Hepatocyte (in vitro differentiated cells): Measurements from ENCODE around the gene CCNQ. TPM values are rescaled to one million over a fixed set of nuclear protein-coding genes. Genes with fewer than 3 reads are reported as not detected.

Source experiments
- DNase-seq: peaks from one replicate; pipeline ENCODE4 v3.0.0-alpha.2; 2016; ENCODE audit warnings: low spot score
- H2AFZ ChIP-seq: fragments of 200-600 bp; sonication (generic); 2 replicates; pipeline ENCODE4 v1.6.0; 2016; ENCODE audit warnings: antibody characterized with exemption, mild to moderate bottlenecking
- H3K27ac ChIP-seq: fragments of 200-600 bp; sonication (generic); 2 replicates; pipeline ENCODE4 v1.5.1; 2016; ENCODE audit warnings: mild to moderate bottlenecking
- H3K27me3 ChIP-seq: fragments of 200-600 bp; sonication (generic); 2 replicates; pipeline ENCODE4 v1.6.1; 2016
- H3K36me3 ChIP-seq: fragments of 200-600 bp; sonication (generic); replicated peaks from 2 replicates; pipeline ENCODE4 v1.5.1; 2016; ENCODE audit warnings: low read depth; ENCODE audit not compliant: insufficient read depth
- H3K4me1 ChIP-seq: fragments of 200-600 bp; sonication (generic); 2 replicates; pipeline ENCODE4 v1.5.1; 2016; ENCODE audit warnings: mild to moderate bottlenecking, moderate library complexity; ENCODE audit not compliant: insufficient read depth
- H3K4me2 ChIP-seq: fragments of 200-600 bp; sonication (generic); 2 replicates; pipeline ENCODE4 v1.6.0; 2016
- H3K4me3 ChIP-seq: fragments of 200-600 bp; sonication (generic); 2 replicates; pipeline ENCODE4 v1.5.1; 2016; ENCODE audit warnings: mild to moderate bottlenecking
- H3K79me2 ChIP-seq: fragments of 200-600 bp; sonication (generic); 2 replicates; pipeline ENCODE4 v1.6.0; 2017; ENCODE audit warnings: mild to moderate bottlenecking
- H3K9me2 ChIP-seq: fragments of 200-600 bp; sonication (generic); replicated peaks from 2 replicates; pipeline ENCODE4 v1.6.0; 2017; ENCODE audit warnings: mild to moderate bottlenecking; ENCODE audit not compliant: insufficient read depth
- H3K9me3 ChIP-seq: fragments of 200-600 bp; sonication (generic); 2 replicates; pipeline ENCODE4 v1.5.1; 2016; ENCODE audit warnings: low read depth, mild to moderate bottlenecking
- H4K20me1 ChIP-seq: fragments of 200-600 bp; sonication (generic); 2 replicates; pipeline ENCODE4 v1.6.0; 2016; ENCODE audit warnings: mild to moderate bottlenecking; ENCODE audit not compliant: insufficient read depth, poor library complexity, severe bottlenecking
- EZH2 ChIP-seq: fragments of 200-600 bp; sonication (generic); IDR thresholded peaks from 2 replicates; pipeline ENCODE4 v1.6.1; 2016; ENCODE audit warnings: antibody characterized with exemption, mild to moderate bottlenecking, borderline replicate concordance
- EZH2phosphoT487 ChIP-seq: fragments of 200-600 bp; sonication (generic); IDR thresholded peaks from one replicate; pipeline ENCODE4 v1.6.1; 2018; ENCODE audit warnings: antibody characterized with exemption, mild to moderate bottlenecking, low read depth, moderate library complexity; ENCODE audit not compliant: unreplicated experiment, severe bottlenecking
- WGBS: methylation state at CpG from one replicate; pipeline ENCODE4 v1.1.6; 2016; ENCODE audit warnings: low lambda C conversion rate; ENCODE audit errors: missing lambda C conversion rate; 5-methylcytosine and 5-hydroxymethylcytosine counted together
- polyA plus RNA-seq: library from polyadenylated mRNA; unstranded; fragments of >200 nt; fragmentation: Nextera tagmentation; extraction: Ambion mirVana; gene quantifications from 2 replicates; pipeline ENCODE4 v1.2.1, GENCODE V29; 2016
- total RNA-seq: library from RNA; depleted of rRNA; stranded (reverse); fragments of >200 nt; gene quantifications from 2 replicates; pipeline ENCODE4 v1.2.3, GENCODE V29; 2014
- TF ChIP-seq, protein P1 (sequence below): fragments of 200-600 bp; sonication (generic); IDR thresholded peaks from 2 replicates; pipeline ENCODE4 v1.5.1; 2016; ENCODE audit warnings: antibody characterized with exemption, mild to moderate bottlenecking; ENCODE audit not compliant: poor library complexity

The CCNQ gene
- total and polyA plus RNA-seq, 2 experiments from 2014 or later: 26.7 to 28.3 TPM

DNA sequence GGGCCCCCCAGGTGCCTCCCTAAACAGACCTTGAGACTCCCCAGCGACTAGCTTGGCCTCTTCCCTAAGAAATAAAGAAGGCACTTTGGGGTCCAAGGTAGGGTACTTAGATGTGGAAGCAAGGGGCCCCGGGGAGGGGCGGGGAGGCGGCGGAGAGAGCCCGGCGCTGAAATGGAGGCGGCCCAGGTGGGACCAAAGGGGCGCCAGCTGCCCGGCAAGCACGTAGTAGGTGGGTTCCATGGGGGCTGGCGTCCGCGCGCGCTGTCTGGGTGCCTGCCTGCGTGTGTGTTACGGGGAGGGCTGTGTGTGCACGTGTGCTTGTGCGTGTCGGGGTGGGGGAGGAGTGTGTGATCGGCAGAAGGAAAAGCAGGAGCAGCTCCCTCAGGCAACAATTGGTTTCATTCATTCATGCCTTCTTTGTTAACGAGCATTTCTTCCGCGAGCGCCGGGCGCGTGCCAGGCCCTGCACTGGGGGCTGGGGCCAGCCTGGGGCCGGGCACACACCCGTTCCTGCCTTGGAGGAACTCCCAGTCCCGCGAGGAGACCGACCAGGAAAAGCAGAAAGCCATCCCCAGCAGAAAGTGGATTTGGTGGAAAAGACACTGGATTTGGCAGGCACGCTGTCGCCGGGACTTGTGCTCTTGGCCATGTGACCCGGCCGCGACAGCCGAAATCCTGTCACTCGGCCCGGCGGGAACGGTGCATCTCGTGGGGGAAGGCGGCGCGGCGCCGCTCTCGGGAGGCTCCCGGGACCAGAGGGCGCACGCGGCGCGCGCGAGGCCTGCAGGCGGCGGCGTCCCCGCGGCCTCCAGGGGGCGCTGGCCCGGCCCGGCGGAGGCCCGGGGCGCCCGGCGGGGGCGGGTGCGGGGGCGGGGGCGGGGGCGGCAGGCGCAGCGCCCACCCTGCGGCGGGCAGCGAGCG is 44.8 kb upstream of the CCNQ start:
- TF ChIP-seq EZH2phosphoT487 (no peak), EZH2 (no peak)
- TF ChIP-seq, protein P1, sequence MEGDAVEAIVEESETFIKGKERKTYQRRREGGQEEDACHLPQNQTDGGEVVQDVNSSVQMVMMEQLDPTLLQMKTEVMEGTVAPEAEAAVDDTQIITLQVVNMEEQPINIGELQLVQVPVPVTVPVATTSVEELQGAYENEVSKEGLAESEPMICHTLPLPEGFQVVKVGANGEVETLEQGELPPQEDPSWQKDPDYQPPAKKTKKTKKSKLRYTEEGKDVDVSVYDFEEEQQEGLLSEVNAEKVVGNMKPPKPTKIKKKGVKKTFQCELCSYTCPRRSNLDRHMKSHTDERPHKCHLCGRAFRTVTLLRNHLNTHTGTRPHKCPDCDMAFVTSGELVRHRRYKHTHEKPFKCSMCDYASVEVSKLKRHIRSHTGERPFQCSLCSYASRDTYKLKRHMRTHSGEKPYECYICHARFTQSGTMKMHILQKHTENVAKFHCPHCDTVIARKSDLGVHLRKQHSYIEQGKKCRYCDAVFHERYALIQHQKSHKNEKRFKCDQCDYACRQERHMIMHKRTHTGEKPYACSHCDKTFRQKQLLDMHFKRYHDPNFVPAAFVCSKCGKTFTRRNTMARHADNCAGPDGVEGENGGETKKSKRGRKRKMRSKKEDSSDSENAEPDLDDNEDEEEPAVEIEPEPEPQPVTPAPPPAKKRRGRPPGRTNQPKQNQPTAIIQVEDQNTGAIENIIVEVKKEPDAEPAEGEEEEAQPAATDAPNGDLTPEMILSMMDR: peak; percentile 17
- Histone ChIP-seq H3K4me3 (no peak overlapping the region), H4K20me1 (no peaks in the 10 kb centered on the region), H3K27ac (no peak overlapping the region), H3K9me3 (no peaks in the 10 kb centered on the region), H2AFZ (no peak overlapping the region), H3K79me2 (no peaks in the 10 kb centered on the region), H3K4me2 (peak overlapping the region; percentile 79), H3K4me1 (no peaks in the 10 kb centered on the region), H3K36me3 (no peaks in the 10 kb centered on the region), H3K27me3 (peaks cover 8% of the 10 kb centered on the region), H3K9me2 (no peaks in the 10 kb centered on the region)
- DNase-seq: no peak
- 45% methylated on average over 52 of the region's 84 CpGs for WGBS

DNA sequence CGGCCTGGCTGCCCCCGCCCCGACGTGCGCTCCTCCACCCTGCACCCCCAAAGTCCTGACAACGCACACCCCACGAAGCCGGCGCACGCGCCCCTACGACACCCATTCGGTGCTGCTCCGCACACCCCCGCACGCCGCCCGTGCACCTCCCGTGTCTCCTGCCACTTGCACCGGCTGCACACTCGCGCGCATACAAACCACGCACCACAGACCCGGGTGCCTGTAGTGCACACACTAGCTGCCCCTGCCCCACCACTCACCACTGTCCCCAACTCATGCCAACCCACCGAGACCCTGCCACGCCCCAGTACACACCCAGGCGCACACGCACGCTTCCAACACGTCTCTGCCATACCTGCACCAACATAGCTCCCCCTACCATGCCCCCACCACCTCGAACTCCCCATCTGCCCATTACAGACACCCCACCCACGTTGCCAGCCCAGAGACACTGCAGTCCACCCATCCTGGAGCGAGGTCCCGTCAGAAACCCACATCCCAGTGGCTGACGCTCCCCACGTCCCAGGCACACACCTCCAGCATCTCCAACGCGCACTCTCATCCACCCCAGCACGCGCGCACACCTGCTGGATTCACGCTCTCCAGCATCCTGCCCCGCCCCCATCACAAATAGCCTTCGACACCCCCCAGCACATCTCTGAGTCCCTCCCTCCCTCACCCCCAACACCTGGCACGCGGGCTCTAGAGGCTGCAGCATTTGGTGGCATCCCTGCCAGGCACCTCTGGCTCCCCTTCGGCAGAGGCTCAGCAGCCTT is 43.9 kb upstream of the CCNQ start:
- Histone ChIP-seq H3K4me2 (peak overlapping the region; percentile 79), H2AFZ (no peak overlapping the region), H3K4me3 (no peak overlapping the region), H3K9me2 (no peaks in the 10 kb centered on the region), H3K79me2 (no peaks in the 10 kb centered on the region), H4K20me1 (no peaks in the 10 kb centered on the region), H3K9me3 (no peaks in the 10 kb centered on the region), H3K27me3 (peaks cover 4% of the 10 kb centered on the region), H3K27ac (no peak overlapping the region), H3K4me1 (no peaks in the 10 kb centered on the region), H3K36me3 (no peaks in the 10 kb centered on the region)
- TF ChIP-seq, protein P1: no peak
- no peak for TF ChIP-seq EZH2
- TF ChIP-seq EZH2phosphoT487: no peak
- no peak for DNase-seq
- 56% methylated on average over 34 of the region's 48 CpGs for WGBS

DNA sequence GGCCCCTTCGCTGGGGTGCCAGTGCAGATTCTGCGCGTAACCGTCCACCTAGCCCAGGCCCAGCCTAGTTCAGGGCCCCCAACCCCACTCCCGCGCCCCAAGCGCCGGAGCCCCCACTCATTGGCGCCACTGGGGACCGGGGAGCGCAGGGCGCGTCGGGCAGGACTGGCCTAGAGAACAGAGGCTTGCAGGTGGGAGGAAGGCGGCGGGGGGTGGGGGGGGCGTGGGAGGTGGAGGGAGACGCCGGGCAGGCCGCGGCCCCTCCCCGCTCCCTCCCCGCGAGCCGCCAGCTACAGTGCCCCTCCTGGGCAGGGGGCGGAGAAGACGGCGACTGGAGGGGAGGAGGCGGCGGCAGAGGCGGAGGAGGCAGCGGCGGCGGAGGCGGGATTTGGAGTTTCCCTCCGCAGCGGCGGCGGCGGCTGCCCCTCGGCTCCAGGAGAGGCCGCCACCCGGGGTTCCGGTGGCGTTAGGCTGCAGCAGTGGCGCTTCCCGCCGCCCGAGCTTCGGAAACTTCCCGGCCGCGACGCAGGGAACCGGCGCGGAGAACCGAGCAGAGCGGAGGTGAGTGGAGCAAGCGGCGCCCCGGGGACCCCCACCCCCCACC is 43.2 kb upstream of the CCNQ start:
- Histone ChIP-seq H3K27me3 (peaks cover 4% of the 10 kb centered on the region), H3K4me2 (peak overlapping the region; percentile 79), H3K36me3 (no peaks in the 10 kb centered on the region)

More for the DNA sequence above, 43.2 kb upstream of the CCNQ start:
- H2AFZ ChIP-seq: no peak overlapping the region
- H3K4me3 ChIP-seq: no peak overlapping the region
- TF ChIP-seq EZH2 (no peak), EZH2phosphoT487 (no peak)
- TF ChIP-seq, protein P1: peak; percentile 3
- no peaks in the 10 kb centered on the region for H4K20me1 ChIP-seq
- no peaks in the 10 kb centered on the region for H3K9me2 ChIP-seq
- H3K79me2 ChIP-seq: no peaks in the 10 kb centered on the region
- H3K27ac ChIP-seq: no peak overlapping the region
- H3K4me1 ChIP-seq: no peaks in the 10 kb centered on the region
- no peaks in the 10 kb centered on the region for H3K9me3 ChIP-seq
- WGBS: 12% methylated on average over 14 of the region's 62 CpGs
- DNase-seq: peak; percentile 39
